ENCODE results near the gene HPN. TPM values are rescaled to one million over a fixed set of nuclear protein-coding genes. Genes with fewer than 3 reads are reported as not detected.
A peak's percentile ranks its signal among the peaks of the same experiment; 100 is the strongest.

Gene HPN
- total and polyA plus RNA-seq, 2 of the 13 experiments (the other 11 are each of a cell fraction or from before 2014, with no cell fraction given): 46.7 to 261 TPM

GRCh38 chr19:35042056-35042730 is 672 bp downstream of the HPN start (continued):
- TF ChIP-seq STAT5B (CRISPR knock-in tag; IDR thresholded peaks at IDR 0.05) (0 out of 2 replicates have a peak, but pooled peaks have one; percentile 23), YY1 (IDR thresholded peaks at IDR 0.05; ENCODE audit: insufficient read depth, insufficient replicate concordance, low read depth, low read length) (peak; percentile 77), EHMT2 (IDR thresholded peaks at IDR 0.05; ENCODE audit: borderline replicate concordance, low read depth, low read length) (no peak), ZNF317 (CRISPR knock-in tag; IDR thresholded peaks at IDR 0.05) (no peak), UBTF (CRISPR knock-in tag; IDR thresholded peaks at IDR 0.05) (peak; percentile 77; the same call in 1 of the 2 replicates), ZNF589 (CRISPR knock-in tag; conservative IDR thresholded peaks at IDR 0.05) (no peak; the same call in 1 of the 2 replicates), KDM5B (CRISPR knock-in tag; IDR thresholded peaks at IDR 0.05; ENCODE audit: borderline replicate concordance) (peak; percentile 31; the same call in 1 of the 2 replicates), CBX2 (IDR thresholded peaks at IDR 0.05; ENCODE audit: low read depth, low read length) (no peak), CBX2 (CRISPR knock-in tag; IDR thresholded peaks at IDR 0.05; ENCODE audit: low read depth) (no peak), TP53 (CRISPR knock-in tag; conservative IDR thresholded peaks at IDR 0.05) (0 out of 2 replicates have a peak, but pooled peaks have one; percentile 33), ZC3H13 (CRISPR knock-in tag; IDR thresholded peaks at IDR 0.05) (peak; percentile 63; the same call in 1 of the 2 replicates), ZFP1 (CRISPR knock-in tag; IDR thresholded peaks at IDR 0.05) (no peak), MTF1 (CRISPR knock-in tag; IDR thresholded peaks at IDR 0.05) (no peak), FOXO1 (CRISPR knock-in tag; IDR thresholded peaks at IDR 0.05) (peak; percentile 32; the same call in 1 of the 2 replicates), ZNF615 (CRISPR knock-in tag; IDR thresholded peaks at IDR 0.05; ENCODE audit: borderline replicate concordance) (no peak), PHF20 (CRISPR knock-in tag; IDR thresholded peaks at IDR 0.05) (peak; percentile 33; the same call in 1 of the 2 replicates), ONECUT2 (CRISPR knock-in tag; IDR thresholded peaks at IDR 0.05) (0 out of 2 replicates have a peak, but pooled peaks have one; percentile 33)
- TF ChIP-seq, protein P1, sequence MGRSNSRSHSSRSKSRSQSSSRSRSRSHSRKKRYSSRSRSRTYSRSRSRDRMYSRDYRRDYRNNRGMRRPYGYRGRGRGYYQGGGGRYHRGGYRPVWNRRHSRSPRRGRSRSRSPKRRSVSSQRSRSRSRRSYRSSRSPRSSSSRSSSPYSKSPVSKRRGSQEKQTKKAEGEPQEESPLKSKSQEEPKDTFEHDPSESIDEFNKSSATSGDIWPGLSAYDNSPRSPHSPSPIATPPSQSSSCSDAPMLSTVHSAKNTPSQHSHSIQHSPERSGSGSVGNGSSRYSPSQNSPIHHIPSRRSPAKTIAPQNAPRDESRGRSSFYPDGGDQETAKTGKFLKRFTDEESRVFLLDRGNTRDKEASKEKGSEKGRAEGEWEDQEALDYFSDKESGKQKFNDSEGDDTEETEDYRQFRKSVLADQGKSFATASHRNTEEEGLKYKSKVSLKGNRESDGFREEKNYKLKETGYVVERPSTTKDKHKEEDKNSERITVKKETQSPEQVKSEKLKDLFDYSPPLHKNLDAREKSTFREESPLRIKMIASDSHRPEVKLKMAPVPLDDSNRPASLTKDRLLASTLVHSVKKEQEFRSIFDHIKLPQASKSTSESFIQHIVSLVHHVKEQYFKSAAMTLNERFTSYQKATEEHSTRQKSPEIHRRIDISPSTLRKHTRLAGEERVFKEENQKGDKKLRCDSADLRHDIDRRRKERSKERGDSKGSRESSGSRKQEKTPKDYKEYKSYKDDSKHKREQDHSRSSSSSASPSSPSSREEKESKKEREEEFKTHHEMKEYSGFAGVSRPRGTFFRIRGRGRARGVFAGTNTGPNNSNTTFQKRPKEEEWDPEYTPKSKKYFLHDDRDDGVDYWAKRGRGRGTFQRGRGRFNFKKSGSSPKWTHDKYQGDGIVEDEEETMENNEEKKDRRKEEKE (IDR thresholded peaks at IDR 0.05): no peak
- TF ChIP-seq, protein P2, sequence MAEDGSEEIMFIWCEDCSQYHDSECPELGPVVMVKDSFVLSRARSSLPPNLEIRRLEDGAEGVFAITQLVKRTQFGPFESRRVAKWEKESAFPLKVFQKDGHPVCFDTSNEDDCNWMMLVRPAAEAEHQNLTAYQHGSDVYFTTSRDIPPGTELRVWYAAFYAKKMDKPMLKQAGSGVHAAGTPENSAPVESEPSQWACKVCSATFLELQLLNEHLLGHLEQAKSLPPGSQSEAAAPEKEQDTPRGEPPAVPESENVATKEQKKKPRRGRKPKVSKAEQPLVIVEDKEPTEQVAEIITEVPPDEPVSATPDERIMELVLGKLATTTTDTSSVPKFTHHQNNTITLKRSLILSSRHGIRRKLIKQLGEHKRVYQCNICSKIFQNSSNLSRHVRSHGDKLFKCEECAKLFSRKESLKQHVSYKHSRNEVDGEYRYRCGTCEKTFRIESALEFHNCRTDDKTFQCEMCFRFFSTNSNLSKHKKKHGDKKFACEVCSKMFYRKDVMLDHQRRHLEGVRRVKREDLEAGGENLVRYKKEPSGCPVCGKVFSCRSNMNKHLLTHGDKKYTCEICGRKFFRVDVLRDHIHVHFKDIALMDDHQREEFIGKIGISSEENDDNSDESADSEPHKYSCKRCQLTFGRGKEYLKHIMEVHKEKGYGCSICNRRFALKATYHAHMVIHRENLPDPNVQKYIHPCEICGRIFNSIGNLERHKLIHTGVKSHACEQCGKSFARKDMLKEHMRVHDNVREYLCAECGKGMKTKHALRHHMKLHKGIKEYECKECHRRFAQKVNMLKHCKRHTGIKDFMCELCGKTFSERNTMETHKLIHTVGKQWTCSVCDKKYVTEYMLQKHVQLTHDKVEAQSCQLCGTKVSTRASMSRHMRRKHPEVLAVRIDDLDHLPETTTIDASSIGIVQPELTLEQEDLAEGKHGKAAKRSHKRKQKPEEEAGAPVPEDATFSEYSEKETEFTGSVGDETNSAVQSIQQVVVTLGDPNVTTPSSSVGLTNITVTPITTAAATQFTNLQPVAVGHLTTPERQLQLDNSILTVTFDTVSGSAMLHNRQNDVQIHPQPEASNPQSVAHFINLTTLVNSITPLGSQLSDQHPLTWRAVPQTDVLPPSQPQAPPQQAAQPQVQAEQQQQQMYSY (CRISPR knock-in tag; IDR thresholded peaks at IDR 0.05): no peak
- TF ChIP-seq, protein P3, sequence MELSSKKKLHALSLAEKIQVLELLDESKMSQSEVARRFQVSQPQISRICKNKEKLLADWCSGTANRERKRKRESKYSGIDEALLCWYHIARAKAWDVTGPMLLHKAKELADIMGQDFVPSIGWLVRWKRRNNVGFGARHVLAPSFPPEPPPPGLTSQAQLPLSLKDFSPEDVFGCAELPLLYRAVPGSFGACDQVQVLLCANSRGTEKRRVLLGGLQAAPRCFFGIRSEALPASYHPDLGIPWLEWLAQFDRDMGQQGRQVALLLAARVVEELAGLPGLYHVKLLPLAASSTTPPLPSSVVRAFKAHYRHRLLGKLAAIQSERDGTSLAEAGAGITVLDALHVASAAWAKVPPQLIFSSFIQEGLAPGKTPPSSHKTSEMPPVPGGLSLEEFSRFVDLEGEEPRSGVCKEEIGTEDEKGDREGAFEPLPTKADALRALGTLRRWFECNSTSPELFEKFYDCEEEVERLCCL (CRISPR knock-in tag; IDR thresholded peaks at IDR 0.05; ENCODE audit: borderline replicate concordance): no peak
